Parathyroid adenoma (tissue), 2 donors: ENCODE results near the gene MRPL50.

Source experiments
- H2AFZ ChIP-seq: fragments of 300-600 bp; sonication (generic); one replicate; pipeline ENCODE4 v1.7.0; 2017; ENCODE audit warnings: antibody characterized with exemption, mild to moderate bottlenecking
- H3K27ac ChIP-seq: fragments of 300-600 bp; sonication (generic); one replicate; pipeline ENCODE4 v1.7.0; 2017
- H3K27me3 ChIP-seq: fragments of 300-600 bp; sonication (generic); one replicate; pipeline ENCODE4 v1.7.0; 2017; ENCODE audit warnings: low read length; ENCODE audit not compliant: control insufficient read depth, insufficient read depth
- H3K36me3 ChIP-seq: fragments of 300-600 bp; sonication (generic); one replicate; pipeline ENCODE4 v1.7.0; 2017; ENCODE audit warnings: low read length; ENCODE audit not compliant: control insufficient read depth, insufficient read depth
- H3K4me1 ChIP-seq: fragments of 300-600 bp; sonication (generic); one replicate; pipeline ENCODE4 v1.7.0; 2017; ENCODE audit warnings: control low read depth
- H3K4me2 ChIP-seq: fragments of 300-600 bp; sonication (generic); one replicate; pipeline ENCODE4 v1.7.0; 2017; ENCODE audit warnings: low read length
- H3K4me3 ChIP-seq: fragments of 300-600 bp; sonication (generic); one replicate; pipeline ENCODE4 v1.7.0; 2017; ENCODE audit warnings: low read depth, low read length
- H3K79me2 ChIP-seq: fragments of 300-600 bp; sonication (generic); one replicate; pipeline ENCODE4 v1.7.0; 2017; ENCODE audit warnings: control low read depth
- H3K9ac ChIP-seq: fragments of 300-600 bp; sonication (generic); one replicate; pipeline ENCODE4 v1.7.0; 2017; ENCODE audit warnings: mild to moderate bottlenecking
- H3K9me3 ChIP-seq: fragments of 300-600 bp; sonication (generic); one replicate; pipeline ENCODE4 v1.7.0; 2017; ENCODE audit warnings: low read length; ENCODE audit not compliant: control insufficient read depth
- TF ChIP-seq, protein P1 (sequence below): fragments of 300-600 bp; sonication (generic); IDR thresholded peaks from one replicate; pipeline ENCODE4 v1.7.0; 2017; ENCODE audit warnings: antibody characterized with exemption, mild to moderate bottlenecking
- donor health status: primary hyperparathyroidism.

The MRPL50 gene

DNA sequence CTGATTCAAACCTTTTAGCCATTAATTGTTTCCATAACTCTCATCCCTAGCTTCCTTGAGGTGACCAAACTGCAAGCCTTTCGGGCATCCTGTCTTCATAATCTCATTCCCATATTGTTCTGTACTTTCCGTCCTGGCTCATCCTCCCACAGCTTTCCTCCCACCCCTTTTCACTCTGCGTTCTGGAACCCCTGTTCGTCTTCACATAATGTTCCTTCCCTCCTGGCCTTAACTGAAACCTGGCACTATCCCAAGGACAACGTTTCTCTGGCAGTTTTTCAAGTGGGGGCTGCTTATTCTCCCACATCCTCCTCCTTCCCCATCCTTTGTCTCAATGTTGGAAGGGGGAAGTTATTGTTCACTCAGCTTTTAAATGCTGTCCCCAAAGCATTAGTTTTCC, 1.7 kb upstream of the MRPL50 start:
- Histone ChIP-seq H3K4me3 (peak overlapping the region; percentile 82), H3K9ac (no peak overlapping the region), H2AFZ (no peak overlapping the region), H3K27me3 (no peaks in the 10 kb centered on the region), H3K27ac (no peak overlapping the region), H3K9me3 (no peaks in the 10 kb centered on the region), H3K79me2 (peaks cover 22% of the 10 kb centered on the region), H3K36me3 (peaks cover 3% of the 10 kb centered on the region), H3K4me1 (peaks cover 2% of the 10 kb centered on the region), H3K4me2 (peak overlapping the region; percentile 84)
- TF ChIP-seq, protein P1, sequence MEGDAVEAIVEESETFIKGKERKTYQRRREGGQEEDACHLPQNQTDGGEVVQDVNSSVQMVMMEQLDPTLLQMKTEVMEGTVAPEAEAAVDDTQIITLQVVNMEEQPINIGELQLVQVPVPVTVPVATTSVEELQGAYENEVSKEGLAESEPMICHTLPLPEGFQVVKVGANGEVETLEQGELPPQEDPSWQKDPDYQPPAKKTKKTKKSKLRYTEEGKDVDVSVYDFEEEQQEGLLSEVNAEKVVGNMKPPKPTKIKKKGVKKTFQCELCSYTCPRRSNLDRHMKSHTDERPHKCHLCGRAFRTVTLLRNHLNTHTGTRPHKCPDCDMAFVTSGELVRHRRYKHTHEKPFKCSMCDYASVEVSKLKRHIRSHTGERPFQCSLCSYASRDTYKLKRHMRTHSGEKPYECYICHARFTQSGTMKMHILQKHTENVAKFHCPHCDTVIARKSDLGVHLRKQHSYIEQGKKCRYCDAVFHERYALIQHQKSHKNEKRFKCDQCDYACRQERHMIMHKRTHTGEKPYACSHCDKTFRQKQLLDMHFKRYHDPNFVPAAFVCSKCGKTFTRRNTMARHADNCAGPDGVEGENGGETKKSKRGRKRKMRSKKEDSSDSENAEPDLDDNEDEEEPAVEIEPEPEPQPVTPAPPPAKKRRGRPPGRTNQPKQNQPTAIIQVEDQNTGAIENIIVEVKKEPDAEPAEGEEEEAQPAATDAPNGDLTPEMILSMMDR: no peak

GRCh38 chr9:101399643-101399970, 1.2 kb upstream of the MRPL50 start:
- Histone ChIP-seq H3K27ac (peak overlapping the region; percentile 15), H2AFZ (no peak overlapping the region)

DNA sequence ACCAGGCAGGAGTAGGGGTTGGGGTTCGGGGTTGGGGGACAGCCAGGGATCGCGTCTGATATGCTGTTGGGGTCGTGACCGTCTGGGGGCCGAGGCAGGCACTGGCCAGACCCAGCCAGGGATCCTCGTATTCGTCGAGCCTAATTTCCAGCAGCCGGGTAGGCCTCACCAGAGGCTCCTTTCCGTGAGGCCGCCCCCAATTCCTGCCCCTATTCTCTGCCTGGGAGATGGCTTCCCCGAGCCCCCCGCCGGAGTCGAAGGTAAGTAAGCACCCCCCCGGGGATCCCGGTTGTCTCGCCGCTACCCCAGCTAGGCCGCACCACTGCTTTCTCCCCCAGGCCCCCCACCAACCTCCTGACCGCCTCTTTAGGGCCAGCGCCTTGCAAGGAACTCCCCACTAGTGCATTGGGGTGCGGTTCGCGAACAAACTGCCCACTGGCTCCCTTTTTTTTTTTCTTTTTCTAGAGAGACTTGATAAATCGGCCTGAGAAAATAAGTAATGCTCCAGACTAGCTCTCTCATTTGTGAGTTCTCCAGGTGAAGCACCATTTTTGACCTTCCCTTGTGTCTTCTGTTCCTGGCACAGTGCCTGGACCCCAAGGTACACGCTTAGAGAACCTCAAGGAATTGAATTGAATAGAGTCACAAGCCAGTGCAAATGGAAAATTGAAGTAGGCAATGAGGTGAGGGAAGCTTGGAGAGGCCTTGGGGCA, 668 bp upstream of the MRPL50 start:
- Histone ChIP-seq H3K4me3 (peak overlapping the region; percentile 82), H3K27me3 (no peaks in the 10 kb centered on the region), H3K79me2 (peaks cover 25% of the 10 kb centered on the region), H3K4me1 (peaks cover 2% of the 10 kb centered on the region), H3K9ac (peak overlapping the region; percentile 37), H3K36me3 (no peaks in the 10 kb centered on the region), H3K9me3 (no peaks in the 10 kb centered on the region), H3K4me2 (peak overlapping the region; percentile 84), H3K27ac (peak overlapping the region; percentile 44), H2AFZ (peak overlapping the region; percentile 82)
- TF ChIP-seq, protein P1: no peak

More at GRCh38 chr9:101399643-101399970, 1.2 kb upstream of the MRPL50 start:
- TF ChIP-seq, protein P1: no peak
- Histone ChIP-seq H3K4me1 (peaks cover 2% of the 10 kb centered on the region), H3K79me2 (peaks cover 22% of the 10 kb centered on the region), H3K4me2 (peak overlapping the region; percentile 84), H3K36me3 (peaks cover 2% of the 10 kb centered on the region), H3K4me3 (peak overlapping the region; percentile 82), H3K9ac (no peak overlapping the region), H3K27me3 (no peaks in the 10 kb centered on the region), H3K9me3 (no peaks in the 10 kb centered on the region)

DNA sequence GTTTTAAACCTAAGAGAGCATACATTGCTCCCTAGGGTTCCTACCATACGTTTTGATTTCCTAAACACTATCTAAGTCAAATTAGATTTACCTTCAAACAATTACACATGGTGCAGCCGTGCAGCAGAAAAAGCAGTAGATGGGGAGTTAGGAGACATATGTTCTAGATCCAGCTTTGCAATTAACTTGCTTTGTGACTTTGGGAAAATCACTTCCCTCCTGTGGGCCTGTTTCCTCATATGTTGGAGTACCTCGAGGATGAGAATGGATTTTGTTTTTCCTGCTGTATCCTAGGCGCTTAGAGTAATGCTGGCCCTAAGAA, 711 bp downstream of the MRPL50 start:
- H3K4me2 ChIP-seq: peak overlapping the region; percentile 63
- no peaks in the 10 kb centered on the region for H3K27me3 ChIP-seq
- no peaks in the 10 kb centered on the region for H3K9me3 ChIP-seq
- H3K4me1 ChIP-seq: peaks cover 2% of the 10 kb centered on the region
- TF ChIP-seq, protein P1: no peak
- H3K36me3 ChIP-seq: no peaks in the 10 kb centered on the region
- peak overlapping the region; percentile 80 for H3K4me3 ChIP-seq
- H3K79me2 ChIP-seq: peaks cover 27% of the 10 kb centered on the region
- H2AFZ ChIP-seq: peak overlapping the region; percentile 82
- H3K9ac ChIP-seq: no peak overlapping the region
- peak overlapping the region; percentile 75 for H3K27ac ChIP-seq

DNA sequence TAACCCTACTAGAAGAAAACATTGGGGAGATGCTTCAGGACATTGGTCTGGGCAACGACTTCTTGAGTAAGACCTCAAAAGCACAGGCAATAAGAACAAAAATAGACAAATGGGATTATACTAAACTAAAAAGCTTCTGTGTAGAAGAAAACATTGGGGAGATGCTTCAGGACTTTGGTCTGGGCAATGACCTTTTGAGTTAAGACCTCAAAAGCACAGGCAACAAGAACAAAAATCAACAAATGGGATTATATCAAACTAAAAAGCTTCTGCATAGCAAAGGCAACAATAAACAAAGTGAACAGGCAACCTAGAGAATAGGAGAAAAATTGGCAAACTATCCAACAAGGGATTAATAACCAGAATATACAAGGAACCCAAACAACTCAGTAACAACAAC, 3.7 kb downstream of the MRPL50 start:
- H3K4me3 ChIP-seq: no peak overlapping the region
- H3K4me2 ChIP-seq: no peak overlapping the region
- no peaks in the 10 kb centered on the region for H3K9me3 ChIP-seq
- no peak overlapping the region for H3K9ac ChIP-seq
- H3K4me1 ChIP-seq: peaks cover 2% of the 10 kb centered on the region
- peaks cover 22% of the 10 kb centered on the region for H3K79me2 ChIP-seq
- H3K27me3 ChIP-seq: no peaks in the 10 kb centered on the region
- H3K36me3 ChIP-seq: no peaks in the 10 kb centered on the region
- H2AFZ ChIP-seq: no peak overlapping the region
- TF ChIP-seq, protein P1: no peak
- H3K27ac ChIP-seq: no peak overlapping the region
